ENCODE results near the gene DNAJB5.

The DNAJB5 gene

DNA sequence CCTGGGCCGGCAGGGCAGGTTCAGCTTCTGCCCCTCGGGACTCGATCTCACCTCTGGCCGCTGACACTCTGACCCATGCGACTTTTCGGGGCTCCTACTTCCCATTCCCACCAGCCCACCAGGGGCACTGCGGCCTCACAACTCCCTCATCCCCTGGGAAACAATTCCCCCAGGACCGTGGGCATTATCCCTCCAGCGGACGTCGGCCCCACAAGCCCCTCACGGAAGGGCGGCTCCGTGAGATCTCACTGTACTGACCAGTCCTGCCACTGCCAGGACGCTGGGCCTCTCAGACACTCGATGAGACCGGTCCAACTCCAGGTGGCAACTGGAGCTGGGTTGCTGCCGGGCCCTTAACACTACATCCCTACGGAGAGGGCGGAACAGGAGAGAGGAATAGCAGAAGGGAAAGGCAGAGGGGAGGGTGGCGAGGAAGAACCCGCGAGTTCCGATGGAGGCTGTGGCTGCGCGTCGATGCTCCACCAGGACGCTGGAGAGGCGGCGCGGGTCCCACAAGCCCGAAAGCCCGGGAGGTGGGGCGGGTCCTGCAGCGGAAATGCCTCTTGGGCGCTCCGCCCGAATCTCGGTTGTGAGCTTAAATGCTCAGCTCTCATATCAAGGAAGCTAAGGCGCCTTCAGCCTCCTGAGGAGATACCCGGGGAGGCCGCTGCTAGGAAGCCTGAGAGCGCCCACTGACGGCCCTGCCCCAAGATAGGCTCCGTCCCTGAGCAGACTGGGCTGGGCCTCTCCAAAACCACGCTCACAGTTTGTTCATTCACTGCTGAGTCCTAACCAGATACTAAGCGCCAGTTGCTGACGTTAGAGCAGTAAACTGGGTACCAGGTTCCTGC is 46.5 kb downstream of the DNAJB5 start:
- TF ChIP-seq, protein P1, sequence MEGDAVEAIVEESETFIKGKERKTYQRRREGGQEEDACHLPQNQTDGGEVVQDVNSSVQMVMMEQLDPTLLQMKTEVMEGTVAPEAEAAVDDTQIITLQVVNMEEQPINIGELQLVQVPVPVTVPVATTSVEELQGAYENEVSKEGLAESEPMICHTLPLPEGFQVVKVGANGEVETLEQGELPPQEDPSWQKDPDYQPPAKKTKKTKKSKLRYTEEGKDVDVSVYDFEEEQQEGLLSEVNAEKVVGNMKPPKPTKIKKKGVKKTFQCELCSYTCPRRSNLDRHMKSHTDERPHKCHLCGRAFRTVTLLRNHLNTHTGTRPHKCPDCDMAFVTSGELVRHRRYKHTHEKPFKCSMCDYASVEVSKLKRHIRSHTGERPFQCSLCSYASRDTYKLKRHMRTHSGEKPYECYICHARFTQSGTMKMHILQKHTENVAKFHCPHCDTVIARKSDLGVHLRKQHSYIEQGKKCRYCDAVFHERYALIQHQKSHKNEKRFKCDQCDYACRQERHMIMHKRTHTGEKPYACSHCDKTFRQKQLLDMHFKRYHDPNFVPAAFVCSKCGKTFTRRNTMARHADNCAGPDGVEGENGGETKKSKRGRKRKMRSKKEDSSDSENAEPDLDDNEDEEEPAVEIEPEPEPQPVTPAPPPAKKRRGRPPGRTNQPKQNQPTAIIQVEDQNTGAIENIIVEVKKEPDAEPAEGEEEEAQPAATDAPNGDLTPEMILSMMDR (IDR thresholded peaks at IDR 0.05) = no peak

DNA sequence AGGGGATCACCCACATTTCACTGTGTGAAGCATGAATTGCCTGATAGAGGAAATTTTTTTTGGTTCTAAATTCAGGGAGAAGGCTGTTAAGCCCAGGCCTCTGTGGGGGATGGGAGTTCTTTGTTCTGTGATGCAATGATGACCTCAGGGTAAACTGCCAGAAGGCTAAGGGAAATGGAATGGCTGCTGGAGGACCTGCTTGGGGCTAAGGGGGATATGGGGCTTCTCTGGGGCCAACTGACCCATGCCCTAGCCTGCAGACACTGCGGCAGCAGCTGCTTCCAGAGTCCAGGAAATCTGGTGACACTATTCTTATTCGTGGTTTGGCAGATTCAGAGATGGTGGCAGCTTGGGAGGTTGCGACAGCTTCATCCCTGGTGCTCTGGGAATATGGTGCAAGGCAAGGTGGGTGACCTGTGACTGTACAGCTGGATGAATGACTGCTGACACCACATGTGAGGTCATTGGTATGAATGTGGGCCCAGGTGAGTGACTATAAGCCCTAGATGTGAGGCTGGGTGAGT is 52.6 kb downstream of the DNAJB5 start:
- TF ChIP-seq, protein P1 (IDR thresholded peaks at IDR 0.05) = no peak

DNA sequence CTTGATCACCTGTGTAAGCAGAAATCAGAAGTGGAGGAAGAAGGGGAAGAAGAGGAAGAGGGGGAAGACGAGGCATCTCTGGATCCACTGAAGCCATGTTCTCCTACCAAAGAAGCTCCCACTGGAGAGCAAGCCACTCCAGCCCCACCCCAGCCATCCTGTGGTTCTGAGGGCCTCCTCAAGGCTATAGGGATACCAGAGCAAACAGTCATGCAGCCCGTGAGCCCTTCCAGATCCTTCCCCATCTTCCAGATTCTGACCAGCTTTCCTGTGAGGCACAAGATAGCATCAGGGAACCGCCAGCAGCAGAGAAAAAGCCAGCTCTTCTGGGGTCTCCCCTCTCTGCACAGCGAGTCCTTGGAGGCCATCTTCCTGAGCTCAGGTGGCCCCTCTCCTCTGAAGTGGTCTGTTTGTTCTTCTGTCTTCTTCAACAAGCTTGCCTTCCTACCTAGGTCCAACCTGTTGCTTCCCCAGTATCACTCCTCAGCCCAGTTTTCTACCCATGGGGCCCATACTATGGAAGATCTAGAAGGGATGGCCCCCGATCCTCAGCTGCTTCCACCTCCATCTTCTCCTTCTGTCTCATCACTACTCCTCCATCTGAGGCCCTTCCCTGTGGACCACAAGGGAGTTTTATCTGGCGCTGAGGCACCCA is 53.5 kb downstream of the DNAJB5 start:
- TF ChIP-seq, protein P1 (IDR thresholded peaks at IDR 0.05) = no peak

DNA sequence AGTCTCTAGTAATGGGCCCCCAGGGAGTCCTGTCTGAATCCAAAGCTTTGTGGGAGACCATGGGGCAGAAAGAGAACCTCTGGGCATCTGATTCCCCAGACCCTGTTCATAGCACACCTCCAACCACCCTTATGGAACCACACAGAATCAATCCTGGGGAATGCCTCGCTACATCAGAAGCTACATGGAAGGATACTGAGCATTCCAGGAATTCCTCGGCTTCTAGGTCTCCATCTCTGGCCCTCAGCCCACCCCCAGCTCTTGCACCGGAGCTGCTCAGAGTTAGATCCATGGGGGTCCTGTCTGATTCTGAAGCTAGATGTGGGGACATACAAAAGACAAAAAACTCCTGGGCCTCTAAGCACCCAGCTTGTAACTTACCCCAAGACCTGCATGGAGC is 54.5 kb downstream of the DNAJB5 start:
- TF ChIP-seq, protein P1 (IDR thresholded peaks at IDR 0.05) = no peak

Measured in LNCAP (cell line).